ENCODE data around the gene LEKR1. TPM values are rescaled to one million over a fixed set of nuclear protein-coding genes. Genes with fewer than 3 reads are reported as not detected.

Gene LEKR1
- total RNA-seq, 5 donors from 2014 or later (not counting 1 experiment from before 2014, with no cell fraction given) = 1.2 to 3.6 (median 2.8) TPM

- H3K27ac Mint-ChIP-seq = no peak overlapping the region
These were observed 23.1 kb upstream of the LEKR1 start for GRCh38 chr3:156802821-156803606.

DNA sequence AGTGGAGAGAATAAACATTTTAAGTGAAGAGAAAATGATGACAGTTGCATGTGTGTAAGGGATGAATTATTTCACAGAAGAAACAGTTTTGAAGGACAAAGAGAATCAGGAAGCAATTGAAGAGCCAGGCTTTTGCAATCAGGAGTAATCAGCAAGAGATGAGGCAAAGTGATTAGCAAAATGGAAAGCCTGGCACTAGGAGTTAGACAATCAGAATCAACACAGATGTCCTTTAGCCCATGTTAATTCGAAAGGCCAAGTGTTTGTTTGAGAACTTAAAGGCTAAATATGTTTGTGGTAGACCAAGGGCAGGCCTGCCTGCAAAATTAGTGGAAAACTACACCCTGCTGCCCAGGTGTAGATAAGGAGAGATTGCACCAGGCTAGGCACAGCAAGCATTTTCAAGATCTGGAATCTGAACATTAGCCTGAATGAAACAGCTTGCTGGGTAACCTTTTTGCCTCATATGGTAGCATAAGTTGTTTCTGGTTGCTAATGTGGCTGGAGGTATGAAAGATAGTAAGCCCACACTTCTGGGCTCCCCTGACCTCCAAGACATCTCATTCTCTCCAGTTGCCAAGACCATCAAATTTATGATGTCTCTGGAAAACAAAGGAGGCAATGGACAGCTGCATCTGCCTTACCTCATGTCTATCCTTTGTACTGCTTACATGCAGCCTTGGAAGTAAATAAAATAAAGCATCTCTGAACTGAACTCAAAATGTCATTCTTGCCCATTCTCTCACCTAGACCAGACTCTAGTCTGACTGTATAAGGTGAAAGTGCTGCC, 22.0 kb upstream of the LEKR1 start:
- CTCF ChIA-PET = interaction anchor here in 1 of 2 donors (0.5 kb wide), 1 partner anchor 1315 kb away, joined by 3 read pairs; no protein-coding TSS in a partner anchor
- no peaks in the 10 kb centered on the region for H3K27me3 Mint-ChIP-seq
- peaks cover 16 to 34% (median 19%) of the 10 kb centered on the region in 3 donors for H3K9me3 Mint-ChIP-seq
- peaks cover 25% of the 10 kb centered on the region for H3K36me3 Mint-ChIP-seq
- ATAC-seq (replicated peaks in 1 of 4) = no peak
- H3K36me3 ChIP-seq (ENCODE audit: control insufficient read depth in 2 of 2, extremely low read depth in 1 of 2, insufficient read depth in 1 of 2, low read length in 1 of 2) = no peaks in the 10 kb centered on the region
- POLR2A ChIA-PET = no interaction called here
- no peaks in the 10 kb centered on the region for H3K9me3 ChIP-seq
- no peak overlapping the region for H3K4me3 Mint-ChIP-seq
- H3K4me1 Mint-ChIP-seq = no peaks in the 10 kb centered on the region
- no CpG with 5 or more reads among the region's 1 CpG for WGBS (ENCODE audit: insufficient coverage)
- no peaks in the 10 kb centered on the region for H3K4me1 ChIP-seq (ENCODE audit: control insufficient read depth in 1 of 2, extremely low read depth in 1 of 2, insufficient read depth in 2 of 2, low read length in 2 of 2)
- H3K27ac ChIP-seq (ENCODE audit: low read length) = no peak overlapping the region
- H3K4me3 ChIP-seq (ENCODE audit: control insufficient read depth in 1 of 2, extremely low read depth in 1 of 2, low read length in 1 of 2) = no peak overlapping the region
- no peak overlapping the region for H3K27ac Mint-ChIP-seq
- H3K27me3 ChIP-seq (replicated peaks in 1 of 2; ENCODE audit: control insufficient read depth in 2 of 2, extremely low read depth in 1 of 2, insufficient read depth in 2 of 2, low read length in 1 of 2) = no peaks in the 10 kb centered on the region
- DNase-seq = no peak

More at GRCh38 chr3:156802821-156803606, 23.1 kb upstream of the LEKR1 start:
- no peak overlapping the region for H3K27ac ChIP-seq (ENCODE audit: low read length)
- ChIA-PET CTCF (interaction anchor here in 1 of 2 donors (1.5 kb wide), 1 partner anchor 653 kb away, joined by 4 read pairs; no protein-coding TSS in a partner anchor), POLR2A (no interaction called here)
- Mint-ChIP-seq H3K4me1 (no peaks in the 10 kb centered on the region), H3K9me3 (peaks cover 19 to 32% (median 20%) of the 10 kb centered on the region in 3 donors), H3K4me3 (no peak overlapping the region), H3K36me3 (peaks cover 27% of the 10 kb centered on the region), H3K27me3 (no peaks in the 10 kb centered on the region)
- ATAC-seq (replicated peaks in 1 of 4) (no peak), DNase-seq (no peak)
- no peaks in the 10 kb centered on the region for H3K9me3 ChIP-seq
- H3K4me1 ChIP-seq (ENCODE audit: control insufficient read depth in 1 of 2, extremely low read depth in 1 of 2, insufficient read depth in 2 of 2, low read length in 2 of 2) = no peaks in the 10 kb centered on the region
- H3K36me3 ChIP-seq (ENCODE audit: control insufficient read depth in 2 of 2, extremely low read depth in 1 of 2, insufficient read depth in 1 of 2, low read length in 1 of 2) = no peaks in the 10 kb centered on the region
- H3K27me3 ChIP-seq (replicated peaks in 1 of 2; ENCODE audit: control insufficient read depth in 2 of 2, extremely low read depth in 1 of 2, insufficient read depth in 2 of 2, low read length in 1 of 2) = no peaks in the 10 kb centered on the region
- no peak overlapping the region for H3K4me3 ChIP-seq (ENCODE audit: control insufficient read depth in 1 of 2, extremely low read depth in 1 of 2, low read length in 1 of 2)

GRCh38 chr3:156806698-156807097, 19.5 kb upstream of the LEKR1 start:
- DNase-seq = no peak
- CTCF ChIA-PET = interaction anchor here in 1 of 2 donors (0.5 kb wide), 1 partner anchor 192 kb away, joined by 3 read pairs; no protein-coding TSS in a partner anchor
- Mint-ChIP-seq H3K4me3 (no peak overlapping the region), H3K36me3 (peaks cover 26% of the 10 kb centered on the region), H3K27ac (peak overlapping the region in 1 of 2 donors; percentile 75), H3K9me3 (peaks cover 5 to 21% (median 8%) of the 10 kb centered on the region in 3 donors), H3K4me1 (peaks cover 0 to 4% (median 3%) of the 10 kb centered on the region in 3 donors), H3K27me3 (no peaks in the 10 kb centered on the region)
- no peaks in the 10 kb centered on the region for H3K27me3 ChIP-seq (replicated peaks in 1 of 2; ENCODE audit: control insufficient read depth in 2 of 2, extremely low read depth in 1 of 2, insufficient read depth in 2 of 2, low read length in 1 of 2)
- H3K9me3 ChIP-seq = no peaks in the 10 kb centered on the region
- no peak overlapping the region for H3K4me3 ChIP-seq (ENCODE audit: control insufficient read depth in 1 of 2, extremely low read depth in 1 of 2, low read length in 1 of 2)
- H3K27ac ChIP-seq (ENCODE audit: low read length) = no peak overlapping the region
- H3K4me1 ChIP-seq (ENCODE audit: control insufficient read depth in 1 of 2, extremely low read depth in 1 of 2, insufficient read depth in 2 of 2, low read length in 2 of 2) = peaks cover 0 to 4% of the 10 kb centered on the region in 2 experiments
- peaks cover 0 to 3% of the 10 kb centered on the region in 2 donors for H3K36me3 ChIP-seq (ENCODE audit: control insufficient read depth in 2 of 2, extremely low read depth in 1 of 2, insufficient read depth in 1 of 2, low read length in 1 of 2)
- POLR2A ChIA-PET = no interaction called here
- no peak for ATAC-seq (replicated peaks in 1 of 4)

DNA sequence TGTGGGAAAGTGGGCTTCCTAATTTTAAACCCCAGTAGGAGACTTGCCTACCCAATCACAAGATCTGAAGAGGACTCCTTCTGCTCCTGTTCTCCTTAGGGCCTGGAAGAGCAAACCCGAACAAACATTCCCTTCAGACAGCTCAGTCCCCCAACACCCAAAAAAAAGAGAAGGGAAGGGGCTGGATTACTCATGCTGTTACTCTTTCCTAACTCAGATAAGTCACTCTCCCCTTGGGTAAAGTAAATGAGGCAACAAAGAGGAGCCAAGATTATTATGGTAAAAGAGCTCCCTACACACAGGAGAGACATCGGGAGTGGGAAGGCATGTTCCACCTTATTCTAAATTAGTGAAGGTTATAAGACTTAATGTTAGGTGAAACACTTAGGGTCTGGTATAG, 18.1 kb upstream of the LEKR1 start:
- Mint-ChIP-seq H3K36me3 (peaks cover 26% of the 10 kb centered on the region), H3K9me3 (peaks cover 5 to 20% (median 8%) of the 10 kb centered on the region in 3 donors), H3K4me1 (peaks cover 0 to 13% (median 12%) of the 10 kb centered on the region in 3 donors), H3K4me3 (no peak overlapping the region), H3K27me3 (no peaks in the 10 kb centered on the region), H3K27ac (peak overlapping the region; percentile 8 to 65)
- Histone ChIP-seq H3K27ac (ENCODE audit: low read length) (no peak overlapping the region), H3K9me3 (no peaks in the 10 kb centered on the region), H3K36me3 (ENCODE audit: control insufficient read depth in 2 of 2, extremely low read depth in 1 of 2, insufficient read depth in 1 of 2, low read length in 1 of 2) (peaks cover 0 to 3% of the 10 kb centered on the region in 2 donors), H3K27me3 (replicated peaks in 1 of 2; ENCODE audit: control insufficient read depth in 2 of 2, extremely low read depth in 1 of 2, insufficient read depth in 2 of 2, low read length in 1 of 2) (no peaks in the 10 kb centered on the region), H3K4me3 (ENCODE audit: control insufficient read depth in 1 of 2, extremely low read depth in 1 of 2, low read length in 1 of 2) (no peak overlapping the region), H3K4me1 (ENCODE audit: control insufficient read depth in 1 of 2, extremely low read depth in 1 of 2, insufficient read depth in 2 of 2, low read length in 2 of 2) (peaks cover 0 to 10% of the 10 kb centered on the region in 2 experiments)
- ATAC-seq (replicated peaks in 1 of 4) (no peak), DNase-seq (no peak)
- 100% methylated on average over 1 of the region's 2 CpGs for WGBS (ENCODE audit: insufficient coverage)
- ChIA-PET POLR2A (no interaction called here), CTCF (no interaction called here)

DNA sequence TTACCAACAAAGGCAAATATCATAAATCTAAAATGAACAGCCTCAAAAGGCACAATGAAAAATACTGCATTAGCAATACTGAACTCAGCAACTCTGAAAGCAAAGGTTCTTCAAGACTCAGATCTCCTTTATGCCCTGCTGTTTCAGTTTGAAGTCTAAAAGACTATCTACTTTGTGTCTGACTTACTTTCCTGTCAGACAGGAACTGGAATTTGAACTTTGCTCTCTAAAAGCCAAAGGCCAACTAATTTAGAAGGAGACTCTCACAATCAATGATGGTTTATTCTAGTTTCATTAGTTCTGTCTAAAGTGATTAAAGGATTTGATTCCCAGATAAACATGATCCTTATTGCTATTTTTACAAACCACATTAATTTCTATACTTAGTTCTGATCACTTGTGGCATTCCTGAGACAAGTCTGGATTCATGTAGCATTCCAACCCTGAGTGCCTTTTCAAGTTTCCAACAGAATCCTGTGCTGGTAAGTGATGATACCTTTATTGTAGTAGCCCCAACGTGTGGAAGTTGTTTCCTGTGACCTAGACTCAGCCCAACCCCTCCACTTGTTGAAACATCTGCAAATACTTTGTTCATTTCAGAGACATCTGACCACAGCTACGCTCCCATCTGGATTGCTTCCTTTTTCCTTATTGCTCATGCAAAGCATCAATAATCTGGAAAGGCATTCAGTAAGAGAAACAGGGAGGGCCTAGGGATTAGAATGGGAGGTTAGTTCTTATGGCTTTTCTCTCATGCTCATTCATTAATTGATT, 14.9 kb upstream of the LEKR1 start:
- H3K27ac ChIP-seq (ENCODE audit: low read length) = no peak overlapping the region
- H3K9me3 ChIP-seq = no peaks in the 10 kb centered on the region
- H3K9me3 Mint-ChIP-seq = peaks cover 0 to 12% (median 7%) of the 10 kb centered on the region in 3 donors
- no peak for DNase-seq
- POLR2A ChIA-PET = interaction anchor here (0.6 kb wide), 2 partner anchors 165 to 344 kb away, joined by 3 read pairs; no protein-coding TSS in a partner anchor
- peaks cover 0 to 3% of the 10 kb centered on the region in 2 donors for H3K36me3 ChIP-seq (ENCODE audit: control insufficient read depth in 2 of 2, extremely low read depth in 1 of 2, insufficient read depth in 1 of 2, low read length in 1 of 2)
- H3K27me3 ChIP-seq (replicated peaks in 1 of 2; ENCODE audit: control insufficient read depth in 2 of 2, extremely low read depth in 1 of 2, insufficient read depth in 2 of 2, low read length in 1 of 2) = no peaks in the 10 kb centered on the region
- peaks cover 5 to 15% of the 10 kb centered on the region in 2 experiments for H3K4me1 ChIP-seq (ENCODE audit: control insufficient read depth in 1 of 2, extremely low read depth in 1 of 2, insufficient read depth in 2 of 2, low read length in 2 of 2)
- H3K27me3 Mint-ChIP-seq = no peaks in the 10 kb centered on the region
- H3K4me1 Mint-ChIP-seq = peaks cover 8 to 33% (median 30%) of the 10 kb centered on the region in 3 donors
- WGBS (ENCODE audit: insufficient coverage) = no CpG with 5 or more reads among the region's 2 CpGs
- H3K4me3 Mint-ChIP-seq = no peak overlapping the region
- peaks cover 25% of the 10 kb centered on the region for H3K36me3 Mint-ChIP-seq
- H3K27ac Mint-ChIP-seq = peak overlapping the region; percentile 49 to 55
- H3K4me3 ChIP-seq (ENCODE audit: control insufficient read depth in 1 of 2, extremely low read depth in 1 of 2, low read length in 1 of 2) = no peak overlapping the region
- CTCF ChIA-PET = no interaction called here
- no peak for ATAC-seq (replicated peaks in 1 of 4)
